K562 (cell line): ENCODE data around the gene MAGEB18. TPM values are rescaled to one million over a fixed set of nuclear protein-coding genes. Genes with fewer than 3 reads are reported as not detected.

Experiments used
- ATAC-seq: fragments of 200-7000 bp; cut with Tn5 transposase; 3 replicates; pipeline ENCODE4 v1.9.1; 2020; ENCODE audit warnings: moderate library complexity
- BruUV-seq: library from RNA; stranded (reverse); fragments of 400-500 nt; replicated peaks from 2 replicates; lab custom pipeline; 2021; lab: Mats Ljungman, UMichigan
- CTCF ChIA-PET: fragments of 300-600 bp; formaldehyde crosslinking; extraction: SDS; loops from one replicate; lab custom pipeline; 2021; ENCODE audit warnings: low intra/inter-chr PET ratio; lab: Yijun Ruan, JAX
- POLR2A ChIA-PET: fragments of 300-600, 350-650 bp; sonication (Branson Sonifier 250); formaldehyde crosslinking; extraction: SDS; loops from one replicate; lab custom pipeline; 2021; ENCODE audit warnings: antibody characterized with exemption, inconsistent platforms; lab: Yijun Ruan, JAX
- DNase-seq, 4 experiments: peaks; one replicate each; pipeline versions ENCODE4 v3.0.0 to v3.0.0-alpha.2; 2011 to 2018; ENCODE audit warnings: low spot score in 3 of 4, mixed read lengths in 3 of 4; ENCODE audit errors: extremely low read depth in 1 of 4
- FAIRE-seq: peaks from 2 replicates; lab custom pipeline; 2011; peaks lifted over from hg19 to GRCh38; lab: Jason Lieb, UNC
- H2AFZ ChIP-seq: 2 replicates; pipeline ENCODE4 v1.6.0; 2011; ENCODE audit warnings: low read depth, low read length, control low read depth, inconsistent platforms
- H3K27ac ChIP-seq: fragments of 200-600 bp; 3 replicates; pipeline ENCODE4 v1.8.0; 2011; ENCODE audit warnings: low read depth, mild to moderate bottlenecking, control low read depth, inconsistent platforms, low read length, moderate library complexity, mixed read lengths; ENCODE audit errors: extremely low read depth
- H3K27me3 ChIP-seq, 2 experiments: fragments of 300-600 bp in 1 of 2; 2 replicates in 1 of 2; 3 replicates in 1 of 2; pipeline versions ENCODE4 v1.6.0 to v1.8.0; 2011; ENCODE audit warnings: inconsistent platforms in 2 of 2, low read length in 2 of 2, mild to moderate bottlenecking in 1 of 2, mixed read lengths in 1 of 2, moderate library complexity in 1 of 2; ENCODE audit not compliant: control insufficient read depth in 2 of 2, insufficient read depth in 2 of 2
- H3K36me3 ChIP-seq: fragments of 300-600 bp; 3 replicates; pipeline ENCODE4 v1.8.0; 2011; ENCODE audit warnings: mild to moderate bottlenecking, low read length, inconsistent platforms; ENCODE audit not compliant: control insufficient read depth, insufficient read depth
- H3K4me1 ChIP-seq, 2 experiments: fragments of 200-600 bp in 1 of 2; replicated peaks in 1 of 2; 2 replicates in 1 of 2; 3 replicates in 1 of 2; pipeline versions ENCODE4 v1.5.1 to v1.8.0; 2011; ENCODE audit warnings: inconsistent platforms in 2 of 2, low read length in 2 of 2, mild to moderate bottlenecking in 1 of 2, mixed read lengths in 1 of 2, moderate library complexity in 1 of 2; ENCODE audit not compliant: control insufficient read depth in 2 of 2, insufficient read depth in 2 of 2
- H3K4me2 ChIP-seq: 2 replicates; pipeline ENCODE4 v1.6.1; 2011; ENCODE audit warnings: low read length, control low read depth, inconsistent platforms, mixed read lengths; ENCODE audit not compliant: insufficient read depth
- H3K4me3 ChIP-seq: fragments of 200-600 bp; sonication (generic), shearing (Covaris generic); 2 replicates; pipeline ENCODE4 v1.5.1; 2016; ENCODE audit warnings: control low read depth, inconsistent platforms
- H3K79me2 ChIP-seq: fragments of 200-600 bp; 3 replicates; pipeline ENCODE4 v1.8.0; 2011; ENCODE audit warnings: low read length, inconsistent platforms; ENCODE audit not compliant: control insufficient read depth, insufficient read depth
- H3K9ac ChIP-seq, 2 experiments: 2 replicates each; pipeline versions ENCODE4 v1.6.0 to v1.6.1; 2011; ENCODE audit warnings: low read depth in 2 of 2, low read length in 2 of 2, control low read depth in 1 of 2, inconsistent platforms in 1 of 2, mild to moderate bottlenecking in 1 of 2, mixed read lengths in 1 of 2; ENCODE audit not compliant: insufficient read depth in 1 of 2
- H3K9me1 ChIP-seq: one replicate; pipeline ENCODE4 v1.6.0; 2011; ENCODE audit warnings: inconsistent platforms, mild to moderate bottlenecking, low read length, moderate library complexity; ENCODE audit not compliant: control insufficient read depth, insufficient read depth
- H3K9me3 ChIP-seq: replicated peaks from 2 replicates; pipeline ENCODE4 v1.5.1; 2011; ENCODE audit warnings: low read depth, low read length, inconsistent platforms; ENCODE audit not compliant: control insufficient read depth, insufficient read depth
- H4K20me1 ChIP-seq: replicated peaks from 2 replicates; pipeline ENCODE4 v1.6.1; 2011; ENCODE audit warnings: low read length, inconsistent platforms, mixed read lengths; ENCODE audit not compliant: control insufficient read depth, insufficient read depth
- ARNT ChIP-seq, 2 experiments: fragments of 450-650 bp; IDR thresholded peaks; 2 replicates each; pipeline ENCODE4 v1.6.1; 2016; ENCODE audit warnings: mild to moderate bottlenecking in 1 of 2
- CBFA2T2 ChIP-seq: fragments of 450-650 bp; conservative IDR thresholded peaks from 2 replicates; pipeline ENCODE4 v1.6.1; 2017; ENCODE audit warnings: mild to moderate bottlenecking
- LCOR ChIP-seq: sonication (generic); formaldehyde crosslinking; IDR thresholded peaks from 2 replicates; pipeline ENCODE4 v1.8.0; 2022; ENCODE audit warnings: mild to moderate bottlenecking, missing genetic modification reagents
- NELFE ChIP-seq: IDR thresholded peaks from 2 replicates; pipeline ENCODE4 v1.6.1; 2011; ENCODE audit warnings: mild to moderate bottlenecking; ENCODE audit not compliant: insufficient read depth, insufficient read length
- POLR2G ChIP-seq: fragments of 200-400 bp; formaldehyde crosslinking; IDR thresholded peaks from 2 replicates; pipeline ENCODE4 v1.6.1; 2017; ENCODE audit warnings: low read depth, mild to moderate bottlenecking, antibody characterized with exemption, low read length, moderate library complexity
- RNF2 ChIP-seq: sonication (generic); IDR thresholded peaks from 2 replicates; pipeline ENCODE4 v1.6.1; 2016
- SAFB2 ChIP-seq: fragments of 200-400 bp; formaldehyde crosslinking; IDR thresholded peaks from 2 replicates; pipeline ENCODE4 v1.6.1; 2018; ENCODE audit warnings: borderline replicate concordance, low read length, low read depth, moderate library complexity; ENCODE audit not compliant: severe bottlenecking
- SAP30 ChIP-seq: fragments of 200-600 bp; sonication (generic); IDR thresholded peaks from 2 replicates; pipeline ENCODE4 v1.6.1; 2012; ENCODE audit warnings: borderline replicate concordance, low read depth, mild to moderate bottlenecking, moderate library complexity, low read length, control low read depth, inconsistent platforms; ENCODE audit not compliant: insufficient read depth, poor library complexity, severe bottlenecking
- SPI1 ChIP-seq: IDR thresholded peaks from 2 replicates; pipeline ENCODE4 v1.6.1; 2011; ENCODE audit warnings: low read depth, low read length, control low read depth, borderline replicate concordance
- TGIF2 ChIP-seq: sonication (generic); formaldehyde crosslinking; IDR thresholded peaks from 2 replicates; pipeline ENCODE4 v1.8.1; 2022; ENCODE audit warnings: mild to moderate bottlenecking, missing genetic modification reagents, moderate library complexity
- XRCC4 ChIP-seq: IDR thresholded peaks from one replicate; pipeline ENCODE4 v1.6.1; 2011; ENCODE audit not compliant: insufficient read depth, insufficient read length; ENCODE audit errors: extremely low read depth
- ZEB2 ChIP-seq: fragments of 450-650 bp; IDR thresholded peaks from 2 replicates; pipeline ENCODE4 v1.6.1; 2016
- ZNF561 ChIP-seq: fragments of 450-650 bp; formaldehyde crosslinking; conservative IDR thresholded peaks from 2 replicates; pipeline ENCODE4 v1.4.0; 2020; ENCODE audit warnings: mild to moderate bottlenecking, moderate library complexity
- WGBS: fragments of 100-300 bp; shearing (Covaris generic); methylation state at CpG from one replicate; pipeline ENCODE4 v1.1.6; 2016; ENCODE audit warnings: low coverage, mixed read lengths; ENCODE audit not compliant: insufficient coverage; ENCODE audit errors: missing lambda C conversion rate; 5-methylcytosine and 5-hydroxymethylcytosine counted together
- in situ Hi-C: fragments of 300-500 bp; cut with MboI; formaldehyde crosslinking; loops from 4 replicates; pipeline ENCODE4 v1.15.0; 2018; ENCODE audit warnings: inconsistent platforms, mixed read lengths
- intact Hi-C: fragments of 100-400 bp; cut with micrococcal nuclease; formaldehyde crosslinking; loops from 2 replicates; pipeline ENCODE4 v1.14.2; 2022
- polyA plus RNA-seq, 8 experiments: library from polyadenylated mRNA; depleted of rRNA in 4 of 8; stranded (reverse) in 5 of 8; unstranded in 3 of 8; fragments of >200 nt; fragmentation: Nextera tagmentation in 2 of 8; fragmentation: Illumina TruSeq in 1 of 8; extraction: Ambion mirVana in 2 of 8; extraction: Trizol in 1 of 8; gene quantifications; 2 replicates each; pipeline versions ENCODE4 v1.2.1 to v1.2.3, GENCODE V29; 2011 to 2014; ENCODE audit warnings: inconsistent platforms in 1 of 8, missing spikeins in 1 of 8
- total RNA-seq, 7 experiments: library from RNA; depleted of rRNA in 6 of 7; stranded (reverse); fragments of >200 nt in 6 of 7; fragmentation: Illumina TruSeq in 2 of 7; extraction: Trizol in 2 of 7; gene quantifications; 2 replicates each; pipeline versions ENCODE4 v1.2.1 to v1.2.3, GENCODE V29; 2011 to 2021; ENCODE audit warnings: low replicate concordance in 1 of 7
- TF ChIP-seq, protein P1 (sequence below): fragments of 450-650 bp; IDR thresholded peaks from 2 replicates; pipeline ENCODE4 v1.6.1; 2017; ENCODE audit warnings: antibody characterized with exemption, mild to moderate bottlenecking
- TF ChIP-seq, protein P2 (sequence below): fragments of 450-650 bp; formaldehyde crosslinking; IDR thresholded peaks from 2 replicates; pipeline ENCODE4 v1.4.0; 2022; ENCODE audit warnings: missing genetic modification characterization

The MAGEB18 gene
- total and polyA plus RNA-seq, 9 of the 15 experiments (the other 6 are each of a cell fraction or from before 2014, with no cell fraction given) = not detected

GRCh38 chrX:26100421-26100920 lies 37.7 kb upstream of the MAGEB18 start:
- no peak for FAIRE-seq
- ATAC-seq = no peak
- H3K9me3 ChIP-seq = no peaks in the 10 kb centered on the region
- H3K9ac ChIP-seq = no peak overlapping the region
- no peak overlapping the region for H3K27ac ChIP-seq
- DNase-seq = no peak
- in situ Hi-C loops (no loop called here), intact Hi-C loops (no loop called here)
- TF ChIP-seq POLR2G (no peak), ZNF561 (no peak), SPI1 (no peak), NELFE (no peak), ZEB2 (no peak), XRCC4 (no peak), RNF2 (no peak), LCOR (no peak), SAFB2 (no peak), SAP30 (no peak), ARNT (IDR thresholded peaks at IDR 0.05) (no peak), CBFA2T2 (no peak), TGIF2 (CRISPR knock-in tag) (no peak)
- TF ChIP-seq, protein P1, sequence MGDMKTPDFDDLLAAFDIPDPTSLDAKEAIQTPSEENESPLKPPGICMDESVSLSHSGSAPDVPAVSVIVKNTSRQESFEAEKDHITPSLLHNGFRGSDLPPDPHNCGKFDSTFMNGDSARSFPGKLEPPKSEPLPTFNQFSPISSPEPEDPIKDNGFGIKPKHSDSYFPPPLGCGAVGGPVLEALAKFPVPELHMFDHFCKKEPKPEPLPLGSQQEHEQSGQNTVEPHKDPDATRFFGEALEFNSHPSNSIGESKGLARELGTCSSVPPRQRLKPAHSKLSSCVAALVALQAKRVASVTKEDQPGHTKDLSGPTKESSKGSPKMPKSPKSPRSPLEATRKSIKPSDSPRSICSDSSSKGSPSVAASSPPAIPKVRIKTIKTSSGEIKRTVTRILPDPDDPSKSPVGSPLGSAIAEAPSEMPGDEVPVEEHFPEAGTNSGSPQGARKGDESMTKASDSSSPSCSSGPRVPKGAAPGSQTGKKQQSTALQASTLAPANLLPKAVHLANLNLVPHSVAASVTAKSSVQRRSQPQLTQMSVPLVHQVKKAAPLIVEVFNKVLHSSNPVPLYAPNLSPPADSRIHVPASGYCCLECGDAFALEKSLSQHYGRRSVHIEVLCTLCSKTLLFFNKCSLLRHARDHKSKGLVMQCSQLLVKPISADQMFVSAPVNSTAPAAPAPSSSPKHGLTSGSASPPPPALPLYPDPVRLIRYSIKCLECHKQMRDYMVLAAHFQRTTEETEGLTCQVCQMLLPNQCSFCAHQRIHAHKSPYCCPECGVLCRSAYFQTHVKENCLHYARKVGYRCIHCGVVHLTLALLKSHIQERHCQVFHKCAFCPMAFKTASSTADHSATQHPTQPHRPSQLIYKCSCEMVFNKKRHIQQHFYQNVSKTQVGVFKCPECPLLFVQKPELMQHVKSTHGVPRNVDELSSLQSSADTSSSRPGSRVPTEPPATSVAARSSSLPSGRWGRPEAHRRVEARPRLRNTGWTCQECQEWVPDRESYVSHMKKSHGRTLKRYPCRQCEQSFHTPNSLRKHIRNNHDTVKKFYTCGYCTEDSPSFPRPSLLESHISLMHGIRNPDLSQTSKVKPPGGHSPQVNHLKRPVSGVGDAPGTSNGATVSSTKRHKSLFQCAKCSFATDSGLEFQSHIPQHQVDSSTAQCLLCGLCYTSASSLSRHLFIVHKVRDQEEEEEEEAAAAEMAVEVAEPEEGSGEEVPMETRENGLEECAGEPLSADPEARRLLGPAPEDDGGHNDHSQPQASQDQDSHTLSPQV = no peak
- TF ChIP-seq, protein P2, sequence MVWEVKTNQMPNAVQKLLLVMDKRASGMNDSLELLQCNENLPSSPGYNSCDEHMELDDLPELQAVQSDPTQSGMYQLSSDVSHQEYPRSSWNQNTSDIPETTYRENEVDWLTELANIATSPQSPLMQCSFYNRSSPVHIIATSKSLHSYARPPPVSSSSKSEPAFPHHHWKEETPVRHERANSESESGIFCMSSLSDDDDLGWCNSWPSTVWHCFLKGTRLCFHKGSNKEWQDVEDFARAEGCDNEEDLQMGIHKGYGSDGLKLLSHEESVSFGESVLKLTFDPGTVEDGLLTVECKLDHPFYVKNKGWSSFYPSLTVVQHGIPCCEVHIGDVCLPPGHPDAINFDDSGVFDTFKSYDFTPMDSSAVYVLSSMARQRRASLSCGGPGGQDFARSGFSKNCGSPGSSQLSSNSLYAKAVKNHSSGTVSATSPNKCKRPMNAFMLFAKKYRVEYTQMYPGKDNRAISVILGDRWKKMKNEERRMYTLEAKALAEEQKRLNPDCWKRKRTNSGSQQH (CRISPR knock-in tag) = no peak
- no peaks in the 10 kb centered on the region for H3K4me1 ChIP-seq
- no peak overlapping the region for H2AFZ ChIP-seq
- H3K36me3 ChIP-seq = no peaks in the 10 kb centered on the region
- BruUV-seq = no TSS peak
- POLR2A ChIA-PET = no interaction called here
- H3K79me2 ChIP-seq = no peaks in the 10 kb centered on the region
- no peaks in the 10 kb centered on the region for H3K9me1 ChIP-seq
- no peak overlapping the region for H3K4me3 ChIP-seq
- no peak overlapping the region for H3K4me2 ChIP-seq
- no peaks in the 10 kb centered on the region for H4K20me1 ChIP-seq
- no peaks in the 10 kb centered on the region for H3K27me3 ChIP-seq
- WGBS = 0% methylated on average over 3 of the region's 3 CpGs
- CTCF ChIA-PET = no interaction called here
